ENCODE measurements around the gene MYEOV.

Gene MYEOV

GRCh38 chr11:69293819-69294505 is at the start of gene MYEOV:
TSS of gene MYEOV (plus strand) at chr11:69294155. CDS start at chr11:69295355, 1,200 bp downstream.
- Histone ChIP-seq H3K4me3 (ENCODE audit: low read length) (peak within 1 kb of the TSS; percentile 80), H3K79me2 (ENCODE audit: low read length) (no peaks in the 10 kb centered on the region), H3K9me3 (ENCODE audit: insufficient read depth, low read length) (no peaks in the 10 kb centered on the region), H3K4me1 (ENCODE audit: low read length) (peaks cover 58% of the 10 kb centered on the region), H2AFZ (ENCODE audit: low read depth, low read length) (no peak within 1 kb of the TSS), H3K27me3 (ENCODE audit: low read depth, low read length) (no peaks in the 10 kb centered on the region), H3K4me2 (ENCODE audit: low read length) (peak within 1 kb of the TSS; percentile 95), H3K36me3 (replicated peaks; ENCODE audit: low read depth, low read length) (peaks cover 8% of the 10 kb centered on the region), H3K27ac (ENCODE audit: low read length) (peak within 1 kb of the TSS; percentile 27; the same call in 1 of the 2 replicates), H3K9ac (ENCODE audit: low read length) (peak within 1 kb of the TSS; percentile 68), H4K20me1 (ENCODE audit: insufficient read depth, low read length) (no peaks in the 10 kb centered on the region)
- TF ChIP-seq CTCF (IDR thresholded peaks at IDR 0.05; ENCODE audit: low read depth, low read length) (no peak), EZH2phosphoT487 (IDR thresholded peaks at IDR 0.05; ENCODE audit: low read depth) (no peak)

GRCh38 chr11:69244266-69244665 is 49.7 kb upstream of the MYEOV start:
- Histone ChIP-seq H3K36me3 (replicated peaks; ENCODE audit: low read depth, low read length) (no peaks in the 10 kb centered on the region), H3K4me1 (ENCODE audit: low read length) (peaks cover 10% of the 10 kb centered on the region), H3K9me3 (ENCODE audit: insufficient read depth, low read length) (no peaks in the 10 kb centered on the region), H3K27me3 (ENCODE audit: low read depth, low read length) (0 out of 2 replicates have a peak, but pooled peaks cover 5% of the 10 kb centered on the region), H3K4me3 (ENCODE audit: low read length) (no peak overlapping the region), H3K9ac (ENCODE audit: low read length) (no peak overlapping the region), H4K20me1 (ENCODE audit: insufficient read depth, low read length) (no peaks in the 10 kb centered on the region), H3K27ac (ENCODE audit: low read length) (no peak overlapping the region), H3K79me2 (ENCODE audit: low read length) (no peaks in the 10 kb centered on the region), H3K4me2 (ENCODE audit: low read length) (no peak overlapping the region), H2AFZ (ENCODE audit: low read depth, low read length) (no peak overlapping the region)
- no peak for TF ChIP-seq CTCF (IDR thresholded peaks at IDR 0.05; ENCODE audit: low read depth, low read length)
- TF ChIP-seq EZH2phosphoT487 (IDR thresholded peaks at IDR 0.05; ENCODE audit: low read depth) = no peak

GRCh38 chr11:69245041-69245440 is 48.9 kb upstream of the MYEOV start:
- Histone ChIP-seq H3K4me2 (ENCODE audit: low read length) (no peak overlapping the region), H3K27ac (ENCODE audit: low read length) (no peak overlapping the region), H4K20me1 (ENCODE audit: insufficient read depth, low read length) (no peaks in the 10 kb centered on the region), H3K4me3 (ENCODE audit: low read length) (no peak overlapping the region), H3K4me1 (ENCODE audit: low read length) (peaks cover 10% of the 10 kb centered on the region), H2AFZ (ENCODE audit: low read depth, low read length) (no peak overlapping the region), H3K79me2 (ENCODE audit: low read length) (no peaks in the 10 kb centered on the region), H3K36me3 (replicated peaks; ENCODE audit: low read depth, low read length) (no peaks in the 10 kb centered on the region), H3K27me3 (ENCODE audit: low read depth, low read length) (0 out of 2 replicates have a peak, but pooled peaks cover 5% of the 10 kb centered on the region), H3K9ac (ENCODE audit: low read length) (no peak overlapping the region), H3K9me3 (ENCODE audit: insufficient read depth, low read length) (no peaks in the 10 kb centered on the region)
- TF ChIP-seq EZH2phosphoT487 (IDR thresholded peaks at IDR 0.05; ENCODE audit: low read depth) (no peak), CTCF (IDR thresholded peaks at IDR 0.05; ENCODE audit: low read depth, low read length) (no peak)

- no peak overlapping the region for H3K9ac ChIP-seq (ENCODE audit: low read length)
- no peak overlapping the region for H3K27ac ChIP-seq (ENCODE audit: low read length)
- H3K4me3 ChIP-seq (ENCODE audit: low read length) = no peak overlapping the region
- no peak overlapping the region for H2AFZ ChIP-seq (ENCODE audit: low read depth, low read length)
- peaks cover 10% of the 10 kb centered on the region for H3K4me1 ChIP-seq (ENCODE audit: low read length)
- no peaks in the 10 kb centered on the region for H4K20me1 ChIP-seq (ENCODE audit: insufficient read depth, low read length)
- no peaks in the 10 kb centered on the region for H3K9me3 ChIP-seq (ENCODE audit: insufficient read depth, low read length)
- H3K36me3 ChIP-seq (replicated peaks; ENCODE audit: low read depth, low read length) = no peaks in the 10 kb centered on the region
- H3K4me2 ChIP-seq (ENCODE audit: low read length) = no peak overlapping the region
- 0 out of 2 replicates have a peak, but pooled peaks cover 5% of the 10 kb centered on the region for H3K27me3 ChIP-seq (ENCODE audit: low read depth, low read length)
- TF ChIP-seq EZH2phosphoT487 (IDR thresholded peaks at IDR 0.05; ENCODE audit: low read depth) (no peak), CTCF (IDR thresholded peaks at IDR 0.05; ENCODE audit: low read depth, low read length) (no peak)
- H3K79me2 ChIP-seq (ENCODE audit: low read length) = no peaks in the 10 kb centered on the region
These were observed 48.2 kb upstream of the MYEOV start for GRCh38 chr11:69245491-69246345.

All from OCI-LY3 (cell line).